MM.1S (cell line): ENCODE results near the gene PIGZ.

ENCODE experiments used
- CTCF ChIP-seq: fragments of 300-600 bp; sonication (generic); IDR thresholded peaks from 2 replicates; pipeline ENCODE4 v1.5.1; 2016; ENCODE audit warnings: antibody characterized with exemption, low read length, mixed read lengths
- EZH2 ChIP-seq: fragments of 300-600 bp; sonication (generic); optimal IDR thresholded peaks from 2 replicates; pipeline ENCODE3; 2017; ENCODE audit warnings: low read depth, mild to moderate bottlenecking, antibody characterized with exemption, low read length, mixed read lengths
- EZH2phosphoT487 ChIP-seq: fragments of 300-600 bp; sonication (generic); IDR thresholded peaks from 2 replicates; pipeline ENCODE4 v1.6.1; 2018; ENCODE audit warnings: antibody characterized with exemption, low read length

DNA sequence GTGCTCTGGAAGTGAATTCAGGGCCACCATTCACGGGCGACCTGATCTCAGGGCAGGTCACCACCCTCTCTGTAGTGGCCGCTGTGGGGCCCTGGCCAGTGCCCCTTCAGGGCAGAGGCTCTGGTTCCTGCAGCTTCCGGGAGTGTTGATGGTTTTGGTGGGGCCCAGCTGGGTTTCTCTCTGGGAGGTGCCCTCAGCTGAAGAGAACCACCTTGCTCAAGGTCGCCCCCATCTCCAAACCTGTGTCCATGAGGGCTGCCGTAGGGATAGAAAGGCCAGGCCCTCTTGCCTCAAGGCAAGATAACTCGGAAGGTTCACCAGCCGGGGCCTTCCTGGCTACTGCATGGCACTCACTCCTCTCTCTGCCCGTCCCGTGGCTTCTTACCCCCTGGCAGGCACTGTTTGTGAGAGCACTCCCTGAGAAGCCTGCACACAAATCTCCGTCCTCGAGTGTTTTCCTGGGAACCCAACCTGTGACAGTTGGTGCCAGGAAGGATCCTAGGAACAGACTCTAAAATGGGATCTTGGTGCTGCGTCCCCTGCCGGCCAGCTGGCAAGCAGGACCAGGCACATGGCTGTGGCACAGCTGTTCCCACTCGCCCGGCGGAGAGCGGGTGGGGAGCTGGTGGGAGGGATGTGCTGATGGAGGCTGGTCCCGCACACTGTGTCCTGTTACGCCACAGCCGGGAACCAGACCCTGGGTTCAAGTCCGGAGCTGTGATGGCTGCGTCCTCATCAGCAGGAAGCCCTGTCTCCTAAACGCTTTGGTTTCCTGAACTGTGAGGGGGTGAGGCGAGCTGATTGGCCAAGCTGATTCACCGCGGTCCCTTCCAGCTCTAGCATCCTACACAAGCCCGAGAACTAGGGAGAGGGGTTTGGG lies 23.2 kb upstream of the PIGZ start:
- TF ChIP-seq EZH2phosphoT487 (no peak), EZH2 (no peak), CTCF (no peak)
